HEK293 (cell line): ENCODE results near the gene RTP4.

Source experiments
- CTCF ChIA-PET: fragments of 350-600 bp; formaldehyde crosslinking; extraction: SDS; loops from one replicate; lab custom pipeline; 2021; ENCODE audit warnings: antibody characterized with exemption; lab: Yijun Ruan, JAX
- POLR2A ChIA-PET: fragments of 300-600 bp; formaldehyde crosslinking; extraction: SDS; loops from one replicate; lab custom pipeline; 2020; ENCODE audit warnings: antibody characterized with exemption, inconsistent platforms; lab: Yijun Ruan, JAX
- H3K27ac ChIP-seq: fragments of 200-500 bp; sonication (Bioruptor generic); 2 replicates; pipeline ENCODE4 v1.5.1; 2014; ENCODE audit warnings: low read depth, low read length, control low read depth, inconsistent platforms; ENCODE audit errors: extremely low read depth
- H3K36me3 ChIP-seq, 2 experiments: fragments of 200-500 bp in 1 of 2; sonication (Bioruptor generic) in 1 of 2; 1 replicate in 1 of 2; 2 replicates in 1 of 2; pipeline ENCODE4 v1.5.1; 2014 to 2017; ENCODE audit warnings: inconsistent platforms in 2 of 2, low read length in 2 of 2; ENCODE audit not compliant: control insufficient read depth in 2 of 2, insufficient read depth in 1 of 2
- H3K4me1 ChIP-seq: fragments of 200-500 bp; sonication (Bioruptor generic); 2 replicates; pipeline ENCODE4 v1.5.1; 2014; ENCODE audit warnings: mild to moderate bottlenecking, low read length, inconsistent platforms; ENCODE audit not compliant: control insufficient read depth, insufficient read depth
- H3K4me3 ChIP-seq: 2 replicates; pipeline ENCODE4 v1.5.1; 2011; ENCODE audit warnings: low read depth, mild to moderate bottlenecking, control low read depth, low read length, moderate library complexity
- H3K9me3 ChIP-seq: fragments of 200-500 bp; sonication (Bioruptor generic); 2 replicates; pipeline ENCODE4 v1.5.1; 2014; ENCODE audit warnings: low read depth, low read length, inconsistent platforms; ENCODE audit not compliant: control insufficient read depth, insufficient read depth
- GFI1B ChIP-seq: fragments of 450-650 bp; formaldehyde crosslinking; IDR thresholded peaks from 2 replicates; pipeline ENCODE4 v1.5.1; 2016; ENCODE audit warnings: missing biosample characterization, missing genetic modification characterization
- IKZF3 ChIP-seq: fragments of 450-650 bp; IDR thresholded peaks from 2 replicates; pipeline ENCODE4 v1.5.0; 2018; ENCODE audit warnings: missing biosample characterization, mild to moderate bottlenecking, missing genetic modification characterization, moderate library complexity
- TRIM28 ChIP-seq: IDR thresholded peaks from 2 replicates; pipeline ENCODE4 v1.6.1; 2011; ENCODE audit warnings: low read length, control low read depth, borderline replicate concordance
- ZFP41 ChIP-seq: fragments of 450-650 bp; formaldehyde crosslinking; IDR thresholded peaks from 2 replicates; pipeline ENCODE4 v1.5.1; 2016; ENCODE audit warnings: missing biosample characterization, missing genetic modification characterization, borderline replicate concordance
- ZNF16 ChIP-seq: fragments of 450-650 bp; formaldehyde crosslinking; IDR thresholded peaks from 2 replicates; pipeline ENCODE4 v1.5.1; 2016; ENCODE audit warnings: low read depth, missing biosample characterization, missing genetic modification characterization
- ZNF2 ChIP-seq: fragments of 450-650 bp; formaldehyde crosslinking; IDR thresholded peaks from 2 replicates; pipeline ENCODE4 v1.5.1; 2016; ENCODE audit warnings: missing biosample characterization, missing genetic modification characterization
- ZNF335 ChIP-seq: fragments of 450-650 bp; formaldehyde crosslinking; conservative IDR thresholded peaks from 2 replicates; pipeline ENCODE4 v1.5.1; 2016; ENCODE audit warnings: missing biosample characterization, missing genetic modification characterization
- ZNF354C ChIP-seq: fragments of 450-650 bp; formaldehyde crosslinking; IDR thresholded peaks from 2 replicates; pipeline ENCODE4 v1.5.1; 2016; ENCODE audit warnings: missing biosample characterization, missing genetic modification characterization, low read depth, borderline replicate concordance
- ZNF473 ChIP-seq: fragments of 450-650 bp; formaldehyde crosslinking; IDR thresholded peaks from 2 replicates; pipeline ENCODE4 v1.5.1; 2017; ENCODE audit warnings: missing biosample characterization, missing genetic modification characterization
- ZNF48 ChIP-seq: fragments of 450-650 bp; formaldehyde crosslinking; IDR thresholded peaks from 2 replicates; pipeline ENCODE4 v1.5.1; 2016; ENCODE audit warnings: missing biosample characterization, missing genetic modification characterization
- ZNF501 ChIP-seq: fragments of 450-650 bp; formaldehyde crosslinking; IDR thresholded peaks from 2 replicates; pipeline ENCODE4 v1.5.1; 2016; ENCODE audit warnings: missing biosample characterization, missing genetic modification characterization
- ZNF596 ChIP-seq: fragments of 450-650 bp; IDR thresholded peaks from 2 replicates; pipeline ENCODE4 v1.5.0; 2018; ENCODE audit warnings: missing biosample characterization, mild to moderate bottlenecking, missing genetic modification characterization, moderate library complexity
- ZNF623 ChIP-seq: fragments of 450-650 bp; formaldehyde crosslinking; IDR thresholded peaks from 2 replicates; pipeline ENCODE4 v1.5.1; 2016; ENCODE audit warnings: missing biosample characterization, missing genetic modification characterization
- ZNF654 ChIP-seq: fragments of 450-650 bp; formaldehyde crosslinking; IDR thresholded peaks from 2 replicates; pipeline ENCODE4 v1.5.1; 2016; ENCODE audit warnings: low read depth, missing biosample characterization, missing genetic modification characterization
- ZNF670 ChIP-seq: fragments of 450-650 bp; formaldehyde crosslinking; IDR thresholded peaks from 2 replicates; pipeline ENCODE4 v1.5.1; 2016; ENCODE audit warnings: missing biosample characterization, missing genetic modification characterization, low read depth
- ZNF701 ChIP-seq: fragments of 450-650 bp; formaldehyde crosslinking; IDR thresholded peaks from 2 replicates; pipeline ENCODE4 v1.5.1; 2016; ENCODE audit warnings: missing biosample characterization, missing genetic modification characterization
- ZSCAN23 ChIP-seq: fragments of 450-650 bp; formaldehyde crosslinking; IDR thresholded peaks from 2 replicates; pipeline ENCODE4 v1.5.1; 2016; ENCODE audit warnings: missing biosample characterization, missing genetic modification characterization
- ZSCAN30 ChIP-seq: fragments of 450-650 bp; IDR thresholded peaks from 2 replicates; pipeline ENCODE4 v1.5.1; 2018; ENCODE audit warnings: missing biosample characterization, mild to moderate bottlenecking, missing genetic modification characterization, moderate library complexity
- ZXDB ChIP-seq: fragments of 450-650 bp; formaldehyde crosslinking; IDR thresholded peaks from 2 replicates; pipeline ENCODE4 v1.5.1; 2016; ENCODE audit warnings: missing biosample characterization, missing genetic modification characterization
- TF ChIP-seq, protein P1 (sequence below): fragments of 450-650 bp; formaldehyde crosslinking; IDR thresholded peaks from 2 replicates; pipeline ENCODE4 v1.5.1; 2016; ENCODE audit warnings: missing biosample characterization, missing genetic modification characterization, low read depth
- TF ChIP-seq, protein P2 (sequence below): fragments of 450-650 bp; formaldehyde crosslinking; conservative IDR thresholded peaks from 2 replicates; pipeline ENCODE4 v1.5.1; 2016; ENCODE audit warnings: low read depth, missing biosample characterization, missing genetic modification characterization
- TF ChIP-seq, protein P3 (sequence below): fragments of 450-650 bp; formaldehyde crosslinking; IDR thresholded peaks from 2 replicates; pipeline ENCODE4 v1.5.1; 2016; ENCODE audit warnings: missing biosample characterization, missing genetic modification characterization

Gene RTP4, protein sequence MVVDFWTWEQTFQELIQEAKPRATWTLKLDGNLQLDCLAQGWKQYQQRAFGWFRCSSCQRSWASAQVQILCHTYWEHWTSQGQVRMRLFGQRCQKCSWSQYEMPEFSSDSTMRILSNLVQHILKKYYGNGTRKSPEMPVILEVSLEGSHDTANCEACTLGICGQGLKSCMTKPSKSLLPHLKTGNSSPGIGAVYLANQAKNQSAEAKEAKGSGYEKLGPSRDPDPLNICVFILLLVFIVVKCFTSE

DNA sequence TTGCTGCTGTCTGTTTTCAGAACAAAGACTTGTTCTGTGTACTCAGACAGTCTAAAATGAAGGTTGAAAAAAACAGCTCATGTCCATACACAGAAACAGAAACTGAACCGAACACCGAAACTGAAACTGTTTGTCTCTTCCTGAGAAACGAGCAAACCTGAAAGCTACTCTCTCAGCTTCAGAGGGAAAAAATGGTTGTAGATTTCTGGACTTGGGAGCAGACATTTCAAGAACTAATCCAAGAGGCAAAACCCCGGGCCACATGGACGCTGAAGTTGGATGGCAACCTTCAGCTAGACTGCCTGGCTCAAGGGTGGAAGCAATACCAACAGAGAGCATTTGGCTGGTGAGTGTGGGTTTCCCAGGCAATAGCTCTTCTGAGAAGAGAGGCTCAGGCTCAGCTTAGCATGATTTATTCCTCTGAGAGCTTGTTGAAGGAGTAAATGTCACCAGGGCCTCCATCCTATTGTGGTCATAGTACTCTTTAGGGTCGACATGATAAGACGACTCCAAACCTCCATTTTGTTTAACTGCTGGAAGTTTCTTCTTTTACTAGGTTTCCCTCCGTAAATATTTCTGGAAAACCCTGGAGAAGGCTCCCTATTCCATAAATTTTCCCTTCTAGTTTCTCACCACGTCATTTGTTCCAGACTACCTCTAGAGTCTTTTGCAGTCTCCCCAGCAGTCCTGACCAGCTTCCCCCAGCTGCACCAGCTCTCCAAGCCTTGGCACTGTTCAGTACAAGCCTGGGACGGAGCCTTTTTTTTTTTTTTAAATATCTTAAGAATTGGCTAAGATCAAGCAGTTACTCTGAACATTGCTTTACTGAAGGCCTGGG is at the start of gene RTP4:
TSS of gene RTP4 (plus strand) at position 135 of the 838 bp plus-strand sequence. CDS start at position 192, 57 bp downstream.
- no peak within 1 kb of the TSS for H3K4me3 ChIP-seq
- H3K9me3 ChIP-seq, result no peaks in the 10 kb centered on the region
- H3K4me1 ChIP-seq, result no peaks in the 10 kb centered on the region
- no peak for TF ChIP-seq ZNF16 (tag by site-specific recombination)
- TF ChIP-seq ZFP41 (tag by site-specific recombination), result no peak
- TF ChIP-seq ZNF596 (tag by site-specific recombination), result no peak
- no peak for TF ChIP-seq ZXDB
- no peak for TF ChIP-seq ZNF670 (tag by site-specific recombination)
- TF ChIP-seq GFI1B (tag by site-specific recombination), result no peak
- no peak for TF ChIP-seq ZSCAN23 (tag by site-specific recombination)
- no peak for TF ChIP-seq ZSCAN30 (tag by site-specific recombination)
- no peak for TF ChIP-seq ZNF501 (tag by site-specific recombination)
- TF ChIP-seq ZNF623 (tag by site-specific recombination), result no peak
- TF ChIP-seq ZNF48 (tag by site-specific recombination), result no peak
- TF ChIP-seq ZNF354C (tag by site-specific recombination), result no peak
- TF ChIP-seq, protein P1, sequence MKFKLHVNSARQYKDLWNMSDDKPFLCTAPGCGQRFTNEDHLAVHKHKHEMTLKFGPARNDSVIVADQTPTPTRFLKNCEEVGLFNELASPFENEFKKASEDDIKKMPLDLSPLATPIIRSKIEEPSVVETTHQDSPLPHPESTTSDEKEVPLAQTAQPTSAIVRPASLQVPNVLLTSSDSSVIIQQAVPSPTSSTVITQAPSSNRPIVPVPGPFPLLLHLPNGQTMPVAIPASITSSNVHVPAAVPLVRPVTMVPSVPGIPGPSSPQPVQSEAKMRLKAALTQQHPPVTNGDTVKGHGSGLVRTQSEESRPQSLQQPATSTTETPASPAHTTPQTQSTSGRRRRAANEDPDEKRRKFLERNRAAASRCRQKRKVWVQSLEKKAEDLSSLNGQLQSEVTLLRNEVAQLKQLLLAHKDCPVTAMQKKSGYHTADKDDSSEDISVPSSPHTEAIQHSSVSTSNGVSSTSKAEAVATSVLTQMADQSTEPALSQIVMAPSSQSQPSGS (tag by site-specific recombination), result no peak
- TF ChIP-seq ZNF701 (tag by site-specific recombination), result no peak
- ChIA-PET CTCF (no interaction called here), POLR2A (no interaction called here)
- H3K36me3 ChIP-seq, result no peaks in the 10 kb centered on the region
- H3K27ac ChIP-seq, result no peak within 1 kb of the TSS

DNA sequence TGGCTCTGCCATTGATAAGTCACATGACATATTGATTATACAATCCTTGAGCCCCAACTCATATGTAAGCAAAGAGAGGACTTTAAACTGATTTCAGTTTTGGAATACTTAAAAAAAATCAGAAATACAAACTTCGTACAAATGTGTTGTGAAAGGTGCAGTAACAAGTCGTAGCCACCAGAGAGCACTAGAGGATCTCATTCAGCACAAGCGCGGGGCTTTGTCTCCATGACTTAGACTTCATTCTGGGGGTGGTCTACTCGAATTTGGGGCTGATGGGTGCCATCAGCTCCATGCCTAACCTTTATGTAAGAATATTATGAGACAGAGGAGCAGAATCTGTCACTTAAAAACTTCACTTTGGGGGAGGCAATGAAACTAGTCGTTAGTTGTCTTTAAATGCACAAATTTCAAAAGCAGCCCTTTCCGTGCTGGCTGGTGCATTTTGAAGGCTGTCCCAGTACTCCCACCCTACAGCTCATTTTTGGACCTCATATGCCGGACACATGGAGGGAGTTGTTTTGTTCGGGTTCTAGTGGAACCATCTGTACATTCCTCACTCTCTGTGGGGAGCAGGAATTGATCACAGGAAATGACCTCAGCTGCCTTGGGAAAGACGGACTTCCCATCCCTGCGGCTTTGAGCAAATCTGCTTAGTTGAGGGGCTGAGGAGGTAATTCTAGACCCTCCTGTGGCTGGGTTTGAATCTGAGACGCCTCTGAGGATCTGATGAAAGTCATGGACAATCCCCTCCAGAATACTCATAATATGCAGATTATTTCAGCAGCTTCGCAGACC is 49.2 kb upstream of the RTP4 start:
- ChIA-PET CTCF (interaction anchor here (0.5 to 10.3 kb wide), 81 partner anchors 9 to 1910 kb away, joined by 3 to 407 read pairs (median 5); partner anchors contain the start of genes RPL39L and RTP2), POLR2A (no interaction called here)
- peak overlapping the region; percentile 31 for H3K4me3 ChIP-seq

More for the DNA sequence above, 49.2 kb upstream of the RTP4 start:
- H3K27ac ChIP-seq, result no peak overlapping the region
- H3K9me3 ChIP-seq, result no peaks in the 10 kb centered on the region
- no peaks in the 10 kb centered on the region for H3K4me1 ChIP-seq
- H3K36me3 ChIP-seq, result no peaks in the 10 kb centered on the region
- TF ChIP-seq TRIM28, result no peak
- TF ChIP-seq, protein P2, sequence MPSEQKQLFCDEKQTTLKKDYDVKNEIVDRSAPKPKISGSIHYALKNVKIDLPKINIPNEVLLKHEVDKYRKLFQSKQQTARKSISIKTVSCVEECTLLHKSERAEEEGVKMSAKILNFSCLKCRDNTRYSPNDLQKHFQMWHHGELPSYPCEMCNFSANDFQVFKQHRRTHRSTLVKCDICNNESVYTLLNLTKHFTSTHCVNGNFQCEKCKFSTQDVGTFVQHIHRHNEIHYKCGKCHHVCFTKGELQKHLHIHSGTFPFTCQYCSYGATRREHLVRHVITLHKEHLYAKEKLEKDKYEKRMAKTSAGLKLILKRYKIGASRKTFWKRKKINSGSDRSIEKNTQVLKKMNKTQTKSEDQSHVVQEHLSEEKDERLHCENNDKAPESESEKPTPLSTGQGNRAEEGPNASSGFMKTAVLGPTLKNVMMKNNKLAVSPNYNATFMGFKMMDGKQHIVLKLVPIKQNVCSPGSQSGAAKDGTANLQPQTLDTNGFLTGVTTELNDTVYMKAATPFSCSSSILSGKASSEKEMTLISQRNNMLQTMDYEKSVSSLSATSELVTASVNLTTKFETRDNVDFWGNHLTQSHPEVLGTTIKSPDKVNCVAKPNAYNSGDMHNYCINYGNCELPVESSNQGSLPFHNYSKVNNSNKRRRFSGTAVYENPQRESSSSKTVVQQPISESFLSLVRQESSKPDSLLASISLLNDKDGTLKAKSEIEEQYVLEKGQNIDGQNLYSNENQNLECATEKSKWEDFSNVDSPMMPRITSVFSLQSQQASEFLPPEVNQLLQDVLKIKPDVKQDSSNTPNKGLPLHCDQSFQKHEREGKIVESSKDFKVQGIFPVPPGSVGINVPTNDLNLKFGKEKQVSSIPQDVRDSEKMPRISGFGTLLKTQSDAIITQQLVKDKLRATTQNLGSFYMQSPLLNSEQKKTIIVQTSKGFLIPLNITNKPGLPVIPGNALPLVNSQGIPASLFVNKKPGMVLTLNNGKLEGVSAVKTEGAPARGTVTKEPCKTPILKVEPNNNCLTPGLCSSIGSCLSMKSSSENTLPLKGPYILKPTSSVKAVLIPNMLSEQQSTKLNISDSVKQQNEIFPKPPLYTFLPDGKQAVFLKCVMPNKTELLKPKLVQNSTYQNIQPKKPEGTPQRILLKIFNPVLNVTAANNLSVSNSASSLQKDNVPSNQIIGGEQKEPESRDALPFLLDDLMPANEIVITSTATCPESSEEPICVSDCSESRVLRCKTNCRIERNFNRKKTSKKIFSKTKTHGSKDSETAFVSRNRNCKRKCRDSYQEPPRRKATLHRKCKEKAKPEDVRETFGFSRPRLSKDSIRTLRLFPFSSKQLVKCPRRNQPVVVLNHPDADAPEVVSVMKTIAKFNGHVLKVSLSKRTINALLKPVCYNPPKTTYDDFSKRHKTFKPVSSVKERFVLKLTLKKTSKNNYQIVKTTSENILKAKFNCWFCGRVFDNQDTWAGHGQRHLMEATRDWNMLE (tag by site-specific recombination), result peak; percentile 44; the same call in 1 of the 2 replicates
- TF ChIP-seq IKZF3 (tag by site-specific recombination), result peak; percentile 40; the same call in 1 of the 2 replicates
- TF ChIP-seq, protein P3, sequence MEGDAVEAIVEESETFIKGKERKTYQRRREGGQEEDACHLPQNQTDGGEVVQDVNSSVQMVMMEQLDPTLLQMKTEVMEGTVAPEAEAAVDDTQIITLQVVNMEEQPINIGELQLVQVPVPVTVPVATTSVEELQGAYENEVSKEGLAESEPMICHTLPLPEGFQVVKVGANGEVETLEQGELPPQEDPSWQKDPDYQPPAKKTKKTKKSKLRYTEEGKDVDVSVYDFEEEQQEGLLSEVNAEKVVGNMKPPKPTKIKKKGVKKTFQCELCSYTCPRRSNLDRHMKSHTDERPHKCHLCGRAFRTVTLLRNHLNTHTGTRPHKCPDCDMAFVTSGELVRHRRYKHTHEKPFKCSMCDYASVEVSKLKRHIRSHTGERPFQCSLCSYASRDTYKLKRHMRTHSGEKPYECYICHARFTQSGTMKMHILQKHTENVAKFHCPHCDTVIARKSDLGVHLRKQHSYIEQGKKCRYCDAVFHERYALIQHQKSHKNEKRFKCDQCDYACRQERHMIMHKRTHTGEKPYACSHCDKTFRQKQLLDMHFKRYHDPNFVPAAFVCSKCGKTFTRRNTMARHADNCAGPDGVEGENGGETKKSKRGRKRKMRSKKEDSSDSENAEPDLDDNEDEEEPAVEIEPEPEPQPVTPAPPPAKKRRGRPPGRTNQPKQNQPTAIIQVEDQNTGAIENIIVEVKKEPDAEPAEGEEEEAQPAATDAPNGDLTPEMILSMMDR (tag by site-specific recombination), result peak; percentile 49
- no peak for TF ChIP-seq ZNF473 (tag by site-specific recombination)
- peak; percentile 76 for TF ChIP-seq ZNF335 (tag by site-specific recombination)
- 0 out of 2 replicates have a peak, but pooled peaks have one; percentile 22 for TF ChIP-seq ZNF2
- TF ChIP-seq ZNF654, result peak; percentile 77
